NCI-H146 treated with DMSO at 0.1 percent for 48 hours (cell line): ENCODE measurements around the gene TAS2R13.

ENCODE experiments used
- DNase-seq: peaks from one replicate; lab custom pipeline; 2025; ENCODE audit not compliant: unreplicated experiment; lab: John Stamatoyannopoulos, UW

The TAS2R13 gene

GRCh38 chr12:10873378-10873777 is 36.0 kb downstream of the TAS2R13 start:
- DNase-seq, result no peak

- DNase-seq, result no peak
Measured at GRCh38 chr12:10867381-10867780, 42.0 kb downstream of the TAS2R13 start.

DNA sequence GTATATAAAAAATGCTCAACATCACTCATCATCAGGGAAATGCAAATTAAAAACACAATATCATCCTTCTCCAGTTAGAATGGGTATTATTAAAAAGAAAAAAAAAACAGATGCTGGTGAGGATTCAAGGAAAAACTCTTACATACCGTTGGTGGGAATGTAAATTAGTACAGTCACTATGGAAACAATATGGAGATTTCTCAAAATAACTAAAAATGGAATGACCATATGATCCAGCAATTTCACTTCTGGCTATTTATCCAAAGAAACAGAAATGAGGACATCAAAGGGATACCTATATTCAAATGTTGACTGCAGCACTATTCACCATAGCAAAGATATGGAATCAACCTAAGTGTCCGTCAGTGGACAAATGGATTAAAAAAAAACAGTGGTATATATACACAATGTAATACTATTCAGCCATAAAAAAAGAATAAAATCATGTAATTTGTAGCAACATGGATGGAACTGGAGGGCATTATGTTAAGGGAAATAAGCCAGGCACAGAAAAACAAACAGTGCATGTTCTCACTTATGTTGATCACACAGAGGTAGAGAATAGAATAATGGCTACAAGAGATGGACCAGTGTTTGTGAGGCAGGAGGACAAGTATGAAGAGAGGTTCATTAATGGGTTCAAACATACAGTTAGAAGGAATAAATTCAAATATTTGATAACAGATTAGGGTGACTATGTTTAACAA is 45.7 kb downstream of the TAS2R13 start:
- DNase-seq, result no peak

DNA sequence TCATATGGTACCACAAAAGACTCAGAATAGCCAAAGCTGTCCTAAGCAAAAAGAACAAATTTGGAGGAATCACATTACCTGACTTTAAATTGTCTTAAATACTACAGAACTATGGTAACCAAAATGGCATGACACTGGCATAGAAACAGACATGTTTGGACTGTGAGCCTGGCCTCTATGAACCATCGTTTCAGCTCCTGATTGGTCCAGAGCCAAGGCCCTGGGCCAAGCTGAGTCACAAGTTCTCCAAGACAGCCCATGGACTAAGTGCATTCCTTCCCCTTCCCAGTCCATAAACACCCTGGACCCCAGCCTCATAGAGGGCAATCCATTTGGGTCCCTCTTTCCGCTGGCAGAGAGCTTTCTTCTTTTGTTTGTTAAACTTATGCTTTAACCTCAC is 48.0 kb downstream of the TAS2R13 start:
- DNase-seq, result no peak
